ENCODE data around the gene LYPD6B.

LYPD6B gene

DNA sequence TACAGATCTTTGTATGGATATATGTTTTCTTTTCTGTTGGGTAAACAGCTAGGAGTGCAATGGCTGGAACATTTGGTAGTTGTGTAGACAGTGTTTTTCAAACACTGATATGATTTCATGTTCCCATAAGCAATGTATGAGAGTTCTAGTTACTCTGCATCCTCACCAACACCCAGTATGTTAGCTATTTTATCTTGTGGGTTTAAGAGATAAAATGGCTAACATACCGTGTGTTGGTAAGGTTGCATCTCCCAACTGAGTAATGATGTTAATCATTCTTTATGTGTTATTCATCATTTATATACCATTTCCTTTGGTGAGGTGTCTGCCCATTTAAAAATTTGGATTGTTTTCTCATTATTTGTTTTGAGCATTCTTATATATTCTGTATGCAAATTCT, 65.7 kb downstream of the LYPD6B start:
- no peak for DNase-seq

DNA sequence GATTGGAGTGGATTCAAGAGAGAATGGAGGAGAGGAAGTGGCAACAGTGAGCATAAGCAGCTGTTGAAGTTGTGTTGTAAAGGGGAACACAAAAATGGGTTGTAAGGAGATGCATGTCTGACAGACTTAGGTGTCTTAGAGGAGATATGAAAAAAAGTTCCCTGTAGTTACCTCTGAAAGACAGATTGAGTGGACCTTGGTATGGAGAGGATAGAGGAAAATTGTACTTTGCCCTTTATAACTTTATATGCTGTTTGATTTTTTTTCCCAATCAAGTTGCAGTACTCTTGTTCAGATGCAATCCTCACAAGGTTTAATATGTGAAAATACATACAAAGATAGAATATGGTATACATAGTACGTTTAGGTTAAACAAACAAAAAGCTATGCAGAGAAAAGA, 73.6 kb downstream of the LYPD6B start:
- DNase-seq = no peak

DNA sequence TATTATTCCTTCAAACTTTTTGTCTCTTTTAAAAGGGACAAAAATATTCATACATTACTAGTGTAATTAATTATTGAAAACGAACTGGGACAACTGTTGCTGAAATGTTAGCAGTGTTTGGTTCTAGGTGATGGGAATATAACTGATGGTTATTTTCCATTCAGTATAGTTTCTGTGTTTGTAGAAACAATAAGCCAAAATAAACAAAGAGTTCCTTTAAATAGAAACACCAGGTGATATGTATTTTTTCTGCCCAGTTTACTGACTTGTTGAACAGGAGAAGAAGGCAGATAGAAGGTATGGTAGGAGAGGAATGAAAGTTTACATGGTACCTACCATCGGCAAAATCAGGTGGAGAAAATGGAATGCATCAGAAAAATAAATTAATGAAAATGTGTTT, 74.2 kb downstream of the LYPD6B start:
- DNase-seq = no peak

DNA sequence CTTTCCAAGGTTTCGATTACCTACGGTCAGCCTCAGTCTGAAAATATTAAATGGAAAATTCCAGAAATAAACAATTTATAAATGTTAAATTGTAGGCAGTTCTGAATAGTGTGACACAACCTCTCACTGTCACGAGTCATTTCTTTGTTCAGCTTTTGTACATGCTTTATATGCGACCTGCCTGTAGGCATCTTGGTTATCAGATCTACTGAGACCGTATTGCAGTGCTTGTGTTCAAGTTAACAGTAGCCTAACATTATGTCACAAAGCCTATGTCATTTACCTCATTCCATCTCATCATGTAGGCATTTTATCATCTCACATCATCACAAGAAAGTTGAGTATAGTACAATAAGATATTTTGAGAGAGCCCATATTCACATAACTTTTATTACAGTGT, 77.3 kb downstream of the LYPD6B start:
- DNase-seq = no peak

DNA sequence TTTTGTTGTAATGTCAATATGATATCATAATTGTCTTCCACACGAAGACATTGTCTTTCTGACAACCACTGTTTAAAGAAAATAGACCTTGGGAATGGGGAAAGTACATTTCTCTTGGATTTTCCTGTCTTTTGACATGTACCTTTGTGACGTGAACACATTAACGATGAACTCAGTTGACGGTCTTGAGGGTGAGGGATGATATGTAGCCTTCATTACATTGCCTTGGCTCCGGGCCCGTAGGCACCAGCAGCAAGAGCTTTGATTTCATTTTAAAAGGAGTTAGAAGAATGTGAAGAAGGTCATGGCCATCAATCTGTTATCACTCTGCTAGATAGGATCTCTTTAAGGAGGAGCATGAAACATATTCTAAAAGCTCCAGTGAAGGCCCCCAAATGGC, 80.9 kb downstream of the LYPD6B start:
- no peak for DNase-seq

DNA sequence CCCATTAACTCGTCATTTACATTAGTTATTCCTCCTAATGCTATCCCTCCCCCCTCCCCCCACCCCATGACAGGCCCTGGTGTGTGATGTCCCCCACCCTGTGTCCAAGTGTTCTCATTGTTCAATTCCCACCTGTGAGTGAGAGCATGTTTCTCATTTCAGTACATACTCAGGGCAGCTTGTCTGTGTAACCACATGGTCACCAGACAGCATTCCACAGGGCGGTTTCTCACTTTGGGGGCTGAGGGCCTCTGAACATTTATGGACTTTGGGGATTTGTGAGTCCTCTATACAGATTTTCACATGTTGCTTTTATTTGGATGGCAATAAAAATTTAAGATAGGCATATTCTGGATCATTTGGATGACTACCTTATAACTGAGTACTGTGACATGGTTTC, 84.0 kb downstream of the LYPD6B start:
- DNase-seq = no peak

DNA sequence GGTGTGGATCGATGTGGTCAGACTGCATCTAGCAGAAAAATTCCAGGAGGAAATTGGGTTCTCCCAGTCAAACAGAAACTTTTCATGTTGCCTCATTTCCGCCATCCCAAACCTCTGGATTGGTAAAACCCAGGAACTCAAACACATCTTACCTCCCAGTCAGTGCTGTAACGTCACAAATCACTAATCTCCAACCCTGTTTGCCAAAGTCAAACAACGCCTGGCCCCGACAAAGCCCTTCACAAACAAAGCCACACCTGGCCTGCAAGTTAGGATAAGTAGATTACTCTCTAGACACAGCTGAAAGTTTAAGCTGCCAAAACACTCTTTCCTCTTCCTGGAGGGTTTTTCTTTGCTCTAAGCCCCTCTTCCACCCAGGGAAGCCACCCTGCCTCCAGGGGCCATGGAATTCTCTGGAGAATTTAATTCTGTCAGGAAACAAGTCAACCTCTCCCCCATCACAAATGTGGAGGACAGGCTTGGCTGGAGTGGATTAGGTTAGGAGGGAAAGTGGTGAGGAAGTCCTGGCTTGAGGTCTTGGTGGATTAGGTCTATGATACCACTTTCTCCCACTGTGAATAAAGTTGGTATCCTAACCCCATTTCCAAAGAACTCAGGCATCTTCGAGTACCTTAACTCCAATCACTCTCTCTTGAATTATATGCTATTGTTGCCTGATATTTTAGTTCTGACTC, 86.7 kb downstream of the LYPD6B start:
- DNase-seq = no peak

DNA sequence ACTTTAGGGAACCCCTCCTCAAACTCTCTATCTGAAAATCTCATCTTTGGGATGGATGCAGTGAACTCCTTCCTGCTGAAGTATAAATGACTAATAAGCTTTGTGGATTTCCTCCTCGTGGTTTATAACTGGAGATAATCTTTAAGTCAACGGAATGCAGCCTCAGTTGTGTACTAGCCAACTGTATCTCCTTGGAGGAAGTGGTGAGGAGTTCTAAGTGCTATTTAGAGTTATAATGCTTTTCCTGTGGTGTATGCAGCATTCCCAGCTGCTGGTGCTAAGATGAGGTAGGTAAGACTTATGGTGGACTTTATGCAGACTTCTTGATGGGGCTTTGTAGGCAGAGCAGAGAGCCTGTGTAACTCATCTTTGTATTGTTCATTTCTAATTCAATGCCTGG, 90.9 kb downstream of the LYPD6B start:
- no peak for DNase-seq

DNA sequence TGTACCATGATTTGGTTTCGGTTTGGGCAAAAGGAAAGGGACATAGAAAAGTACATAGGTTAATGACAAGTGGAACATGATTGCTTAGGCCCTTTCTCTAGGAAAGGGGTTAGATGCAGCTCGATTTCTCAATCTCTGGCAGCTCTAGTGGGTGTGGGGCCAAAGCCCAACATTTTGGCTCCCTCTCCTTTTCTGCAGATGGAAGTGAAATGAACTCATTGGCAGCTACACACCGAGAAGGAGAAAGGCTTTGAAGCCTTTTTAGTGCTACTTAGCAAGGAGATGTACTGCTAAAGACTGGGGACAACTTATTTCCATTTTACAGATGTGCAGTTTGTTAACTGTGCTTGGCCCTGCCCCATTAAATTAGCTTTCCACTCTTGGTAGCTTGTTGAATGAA, 93.8 kb downstream of the LYPD6B start:
- DNase-seq = no peak

DNA sequence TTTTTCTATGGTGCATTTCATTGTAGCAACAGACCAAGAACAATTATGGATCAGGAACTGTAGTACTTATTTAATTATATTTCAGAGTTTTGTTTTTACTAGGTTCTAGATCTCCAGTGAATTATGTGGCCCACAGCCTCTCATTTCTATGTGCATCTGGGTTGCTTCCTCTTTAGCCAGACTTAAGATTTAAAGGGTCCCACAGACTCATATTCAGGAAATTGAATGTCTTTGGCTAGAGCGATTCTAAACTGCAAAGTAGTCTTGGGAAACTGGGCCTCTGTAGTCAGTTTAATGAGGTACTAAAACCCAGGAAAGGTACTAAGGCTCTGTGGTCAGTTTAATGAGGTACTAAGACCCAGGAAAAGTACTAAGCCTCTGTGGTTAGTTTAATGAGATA, 94.4 kb downstream of the LYPD6B start:
- DNase-seq = no peak

DNA sequence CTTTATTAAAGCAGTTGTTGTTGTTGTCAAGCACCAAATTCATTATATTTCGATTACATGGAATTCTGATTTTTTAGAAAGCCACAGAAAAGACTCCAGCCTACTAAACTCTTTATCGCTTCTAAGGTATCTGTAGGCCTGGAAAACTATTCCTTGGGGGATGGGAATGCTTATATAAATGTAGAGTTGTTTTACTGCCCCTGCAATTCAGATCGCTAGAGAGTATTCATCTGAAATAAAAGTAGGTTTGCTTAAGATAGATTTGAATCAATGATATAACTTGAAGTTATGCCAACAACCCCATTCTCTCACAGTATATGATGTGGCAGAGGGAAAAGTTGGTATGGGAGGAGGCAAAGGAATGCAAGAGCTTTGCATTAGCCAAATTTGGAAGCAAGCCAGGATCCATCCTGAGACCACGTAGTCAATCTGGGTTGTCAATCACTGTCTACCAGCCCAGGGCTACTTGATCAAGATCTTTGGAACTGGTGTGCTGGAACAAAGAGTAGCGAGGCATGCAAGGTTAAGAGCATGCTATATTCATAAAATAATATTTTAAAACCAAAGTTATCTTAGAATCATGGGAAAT, 95.9 kb downstream of the LYPD6B start:
- no peak for DNase-seq

DNA sequence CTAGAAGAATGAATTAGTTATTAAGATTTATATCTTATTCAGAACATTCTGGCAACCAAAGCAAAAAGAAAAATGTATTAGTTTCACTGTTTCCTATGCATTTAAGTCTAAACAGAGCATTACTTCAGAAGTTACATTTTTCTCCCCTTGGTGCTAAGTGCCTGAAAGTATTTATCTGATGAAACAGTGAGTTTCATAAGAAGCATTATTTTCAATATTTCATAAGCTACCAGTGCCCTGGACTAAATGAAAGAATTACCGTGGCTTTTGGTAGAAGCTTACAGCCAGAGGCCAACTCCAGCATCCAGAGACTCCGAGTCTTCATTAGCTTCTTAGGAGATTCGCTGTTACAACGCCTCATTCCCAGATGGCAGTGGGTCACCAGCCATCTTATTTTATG, 97.6 kb downstream of the LYPD6B start:
- no peak for DNase-seq

DNA sequence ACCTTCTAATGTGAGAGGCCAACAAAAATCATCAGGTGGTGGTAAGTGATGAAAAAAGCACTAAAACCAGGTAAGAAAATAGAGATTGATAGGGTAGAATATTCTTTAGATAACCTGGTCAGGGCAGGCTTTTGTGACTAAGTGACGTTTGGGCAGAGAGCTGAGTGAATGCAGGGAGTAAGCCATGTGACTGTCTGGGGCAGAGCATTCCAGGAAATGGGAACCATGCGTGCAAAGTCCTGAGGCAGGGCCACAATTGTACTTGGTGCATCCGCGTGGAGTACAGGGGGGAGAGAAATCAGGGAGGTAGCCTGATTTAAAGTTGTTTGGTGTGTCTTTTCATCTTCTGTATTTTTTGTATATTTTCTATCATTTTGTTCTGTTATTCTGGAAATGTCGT, 102.5 kb downstream of the LYPD6B start:
- no peak for DNase-seq

DNA sequence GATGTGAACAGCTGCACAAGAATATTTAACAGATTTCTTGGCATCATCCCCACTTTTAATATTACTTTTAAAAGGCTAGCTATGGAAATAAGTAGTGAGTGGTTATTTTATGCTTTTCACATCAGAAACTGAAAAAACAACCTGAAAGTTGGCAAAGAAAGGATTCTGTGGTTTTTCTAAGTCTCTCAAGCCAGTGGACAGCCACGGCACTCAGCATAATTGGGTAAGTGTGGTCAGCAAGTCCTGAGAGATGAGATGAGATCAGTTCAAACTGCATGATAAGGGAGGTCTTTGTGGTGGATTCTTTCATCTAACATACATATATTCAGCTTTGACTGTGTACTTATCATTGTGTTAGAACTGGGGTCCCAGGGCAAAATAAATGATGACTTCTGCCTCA, 105.2 kb downstream of the LYPD6B start:
- DNase-seq = no peak

DNA sequence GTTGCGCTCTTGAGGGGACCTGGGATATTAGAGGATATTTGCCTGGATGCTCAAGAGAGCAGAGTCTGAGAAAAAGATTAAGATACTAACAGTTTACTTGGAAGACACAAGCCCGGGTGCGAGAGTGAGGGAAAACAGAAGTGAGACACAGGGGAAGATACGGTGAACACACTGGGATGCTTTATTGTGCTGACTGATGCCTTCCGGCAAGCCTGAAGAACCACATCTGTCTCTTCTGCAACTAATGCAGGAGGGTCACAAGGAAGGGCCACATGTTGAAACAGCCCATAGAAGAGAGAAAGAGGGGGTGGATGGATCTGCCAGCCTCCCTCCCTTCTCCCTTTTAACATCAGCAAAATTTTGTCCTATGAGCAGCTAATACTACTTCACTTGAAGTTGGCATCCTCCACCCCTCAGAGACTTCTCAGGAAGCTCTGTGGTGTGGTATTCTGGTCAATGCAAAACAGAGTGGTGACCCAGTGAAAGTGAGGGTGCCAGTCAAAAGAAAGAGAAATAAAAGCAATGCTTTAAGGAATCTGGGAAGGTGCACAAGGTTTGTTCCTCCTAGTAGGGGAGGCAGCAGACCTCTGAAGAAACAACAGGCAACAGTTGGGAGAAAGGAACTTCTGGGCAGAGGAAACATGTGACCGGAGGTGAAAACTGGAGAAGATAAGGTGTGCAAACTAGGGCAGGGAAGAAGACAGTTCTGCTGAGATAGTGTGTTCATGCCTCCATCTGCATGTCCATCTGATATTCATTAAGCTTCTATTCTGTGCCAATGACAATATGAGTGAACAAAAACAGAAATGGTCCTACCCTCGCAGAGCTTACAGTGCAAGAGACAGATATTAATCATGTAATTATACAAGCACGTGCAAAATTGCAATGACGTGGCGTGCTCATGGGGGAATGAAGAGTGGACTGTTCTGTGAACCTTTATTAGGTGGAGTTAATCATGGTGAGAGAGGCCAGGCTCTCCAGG, 107.1 kb downstream of the LYPD6B start:
- no peak for DNase-seq

DNA sequence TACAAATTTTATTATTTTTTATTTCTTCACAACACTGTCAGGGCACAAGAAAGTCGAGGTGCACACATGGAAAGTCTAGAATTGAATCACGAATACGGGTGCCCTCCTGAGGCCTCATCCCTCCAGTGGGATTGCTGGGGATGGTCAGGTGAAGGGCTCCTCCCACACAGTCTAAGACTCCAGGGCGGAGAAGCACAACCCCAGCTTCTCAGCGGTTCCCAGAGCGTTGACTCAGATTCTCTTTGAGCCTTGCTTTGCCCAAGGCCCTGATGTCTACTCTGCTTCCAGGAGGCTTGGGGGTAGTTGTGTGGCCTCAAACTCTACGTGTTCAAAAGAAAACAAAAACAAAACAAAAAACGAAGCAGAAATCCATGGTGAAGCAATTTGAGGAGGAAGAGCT, 108.4 kb downstream of the LYPD6B start:
- DNase-seq = no peak

DNA sequence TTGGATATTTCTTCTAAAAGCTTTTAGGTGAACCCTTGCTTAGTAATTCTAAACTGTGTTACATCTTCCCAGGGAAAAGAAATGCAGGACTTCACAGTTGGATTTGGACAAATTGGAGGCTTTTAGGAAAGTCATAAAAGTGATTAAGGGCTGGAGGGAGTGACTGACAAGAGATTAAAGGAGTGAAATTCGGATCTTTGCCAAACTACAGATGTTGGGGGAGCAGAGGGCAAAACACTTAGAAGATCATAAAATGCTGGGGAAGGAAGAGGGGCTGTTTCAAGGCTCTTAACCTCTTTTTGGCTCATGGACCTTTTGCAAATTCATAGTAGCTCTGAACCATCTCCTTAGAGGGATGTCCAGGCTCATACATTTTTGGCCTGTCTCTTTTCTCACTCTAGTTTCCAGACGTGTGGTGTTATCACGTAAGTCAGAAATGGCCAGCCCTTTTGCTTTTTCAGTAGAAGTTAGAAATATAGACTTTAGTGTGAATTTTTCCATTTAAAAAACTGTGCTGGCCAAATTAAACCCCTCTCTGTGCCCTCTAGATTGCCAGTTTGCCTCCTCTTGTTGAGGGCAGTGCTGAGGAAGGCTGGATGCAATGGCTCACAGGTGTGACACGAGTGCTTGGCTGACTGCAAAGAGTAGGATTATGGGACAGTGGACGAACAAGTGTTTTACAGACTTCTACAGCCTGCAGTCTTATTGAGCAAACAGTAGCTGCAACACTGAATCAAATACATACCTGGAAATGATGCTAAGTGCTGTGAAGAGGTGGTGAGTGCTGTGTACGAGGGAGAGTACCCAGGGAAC, 109.9 kb downstream of the LYPD6B start:
- no peak for DNase-seq

DNA sequence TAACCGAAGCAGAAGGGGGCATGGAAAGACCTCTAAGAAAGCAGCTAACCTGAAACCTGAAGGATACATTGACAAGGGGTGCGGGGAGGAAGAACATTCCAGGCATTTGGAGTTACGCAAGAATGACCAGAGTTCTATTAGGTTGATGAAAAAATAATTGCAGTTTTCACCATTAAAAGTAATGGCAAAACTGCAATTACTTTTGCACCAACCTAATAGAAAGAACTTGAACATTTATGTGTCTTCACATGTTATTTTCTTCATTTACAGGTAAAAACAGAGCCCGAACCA, 110.5 kb downstream of the LYPD6B start:
- DNase-seq = no peak

DNA sequence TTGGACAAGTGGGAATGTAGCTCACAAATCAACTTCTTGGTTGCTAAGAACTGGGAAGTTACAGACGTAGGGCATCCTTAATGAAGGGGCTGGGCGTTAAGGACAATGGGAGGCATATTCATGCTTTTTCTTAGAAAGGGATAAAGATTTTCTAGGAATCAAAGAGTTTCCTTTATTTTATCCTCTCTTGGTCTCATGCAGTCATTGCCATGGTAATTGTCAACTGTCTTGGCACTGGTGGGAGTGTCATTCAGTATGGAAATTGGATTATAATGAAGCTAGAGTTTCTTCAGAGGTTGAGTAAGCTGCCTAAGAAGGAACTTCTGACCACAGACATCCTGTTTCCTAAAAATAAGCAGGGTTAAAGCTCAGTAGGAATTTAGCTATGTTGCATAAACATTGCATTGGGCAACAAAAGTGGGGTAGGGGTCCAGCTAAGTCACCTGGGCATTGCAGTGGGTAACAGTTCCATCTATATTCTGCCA, 114.0 kb downstream of the LYPD6B start:
- peak in 1 of 51 donors; percentile 9 for DNase-seq

DNA sequence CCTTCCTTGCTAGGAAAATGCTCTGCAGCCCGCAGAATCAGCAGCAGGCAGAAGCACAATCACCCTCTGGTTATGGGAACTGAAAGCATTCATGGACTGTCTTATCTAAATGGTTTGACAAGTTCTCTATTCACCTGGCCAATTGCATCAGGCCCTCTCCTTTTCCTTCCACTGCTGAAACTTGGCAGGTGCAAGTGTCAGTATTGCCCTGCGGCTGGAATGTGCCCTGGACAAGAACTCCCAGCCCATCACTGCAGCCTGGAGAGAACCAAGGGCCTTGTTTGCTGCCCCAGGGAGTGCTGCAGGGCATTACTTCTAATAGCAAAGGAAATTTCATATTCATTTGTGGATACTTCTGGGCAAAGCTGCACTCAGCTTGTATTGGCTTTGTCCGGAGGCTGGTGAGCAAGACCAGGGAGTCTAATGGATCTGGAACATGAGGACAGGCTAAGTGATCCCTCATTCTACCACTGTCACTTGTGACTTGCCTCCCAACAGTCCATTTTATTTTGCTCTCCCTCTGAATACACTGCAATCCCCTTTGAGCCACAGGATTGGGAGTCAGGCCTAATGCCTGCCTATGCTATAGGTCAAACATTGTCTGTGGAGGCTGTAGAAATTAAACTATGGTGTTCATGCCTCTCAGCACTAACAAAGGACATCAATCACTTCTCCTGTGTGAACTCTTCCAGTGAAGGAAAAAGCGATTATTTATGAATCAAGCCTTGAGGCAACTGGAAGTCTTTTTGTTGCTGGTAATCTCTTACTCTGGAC, 116.9 kb downstream of the LYPD6B start:
- no peak for DNase-seq

DNA sequence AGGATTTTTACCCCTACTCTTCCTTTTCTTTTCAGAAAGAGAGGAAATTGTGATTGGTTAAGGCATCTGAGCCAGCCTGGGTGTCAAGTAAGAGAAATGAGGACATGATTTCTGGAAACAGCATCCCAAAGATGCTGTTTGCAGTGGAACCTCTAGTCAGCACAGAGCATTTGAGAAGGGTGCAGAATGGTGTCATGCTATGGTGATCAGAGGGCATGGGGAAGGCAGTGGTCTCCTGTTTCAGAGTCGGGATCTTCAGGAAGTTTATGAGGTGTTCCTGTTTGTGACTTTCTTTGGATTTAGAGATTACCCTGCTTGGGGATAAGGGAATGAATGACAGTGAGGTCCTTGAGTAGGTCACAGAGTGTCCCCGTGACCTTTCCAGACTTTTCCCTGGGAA, 117.5 kb downstream of the LYPD6B start:
- DNase-seq = no peak
